Choroid plexus epithelial cell (primary cell): Measurements from ENCODE around the gene RTL3.

Experiments
- DNase-seq: peaks from one replicate; pipeline ENCODE4 v3.0.0-alpha.2; 2010; ENCODE audit warnings: low read depth
- H3K4me3 ChIP-seq: 2 replicates; pipeline ENCODE4 v1.5.1; 2011; ENCODE audit warnings: low read depth, mild to moderate bottlenecking, control low read depth, low read length, moderate library complexity
- CTCF ChIP-seq: conservative IDR thresholded peaks from 2 replicates; pipeline ENCODE4 v1.5.1; 2011; ENCODE audit warnings: low read depth, mild to moderate bottlenecking, control low read depth, inconsistent platforms, low read length, moderate library complexity

RTL3 gene

GRCh38 chrX:78673246-78673645 lies 14.1 kb upstream of the RTL3 start:
- TF ChIP-seq CTCF = no peak
- no peak overlapping the region for H3K4me3 ChIP-seq
- peak; percentile 31 for DNase-seq

- no peak overlapping the region for H3K4me3 ChIP-seq
- DNase-seq = no peak
- TF ChIP-seq CTCF = no peak
Measured at GRCh38 chrX:78665342-78665741, 6.2 kb upstream of the RTL3 start.

- DNase-seq = no peak
- H3K4me3 ChIP-seq = no peak overlapping the region
- no peak for TF ChIP-seq CTCF
Measured at GRCh38 chrX:78661836-78662235, 2.7 kb upstream of the RTL3 start.

- DNase-seq = no peak
- TF ChIP-seq CTCF = no peak
Measured at GRCh38 chrX:78659955-78660354, 827 bp upstream of the RTL3 start.

GRCh38 chrX:78658414-78658813 lies 714 bp downstream of the RTL3 start:
- H3K4me3 ChIP-seq = no peak overlapping the region
- DNase-seq = no peak
- TF ChIP-seq CTCF = no peak

More at GRCh38 chrX:78659955-78660354, 827 bp upstream of the RTL3 start:
- H3K4me3 ChIP-seq = no peak overlapping the region

- no peak overlapping the region for H3K4me3 ChIP-seq
- no peak for DNase-seq
- TF ChIP-seq CTCF = no peak
Measured at GRCh38 chrX:78655642-78656041, 3.5 kb downstream of the RTL3 start.

- H3K4me3 ChIP-seq = no peak overlapping the region
- no peak for TF ChIP-seq CTCF
- DNase-seq = peak; percentile 87
Measured at GRCh38 chrX:78653118-78653822, 5.9 kb downstream of the RTL3 start.
